DND-41 (cell line): ENCODE data around the gene LTO1.

Experiments
- CTCF ChIP-seq: IDR thresholded peaks from 2 replicates; pipeline ENCODE4 v1.5.1; 2012; ENCODE audit warnings: borderline replicate concordance, low read length, moderate library complexity, mild to moderate bottlenecking; ENCODE audit not compliant: poor library complexity, severe bottlenecking; ENCODE audit errors: extremely low read depth
- EZH2 ChIP-seq: IDR thresholded peaks from 3 replicates; pipeline ENCODE4 v1.6.1; 2012; ENCODE audit warnings: borderline replicate concordance, low read depth, mild to moderate bottlenecking, moderate library complexity, low read length, inconsistent platforms; ENCODE audit not compliant: severe bottlenecking

- no peak for TF ChIP-seq CTCF
- TF ChIP-seq EZH2: no peak
Observed at GRCh38 chr11:69657911-69658625, 17.1 kb downstream of the LTO1 start.
